Measurements from ENCODE around the gene SRRM2.

The SRRM2 gene

GRCh38 chr16:2777903-2778629 lies 25.6 kb downstream of the SRRM2 start:
- Histone ChIP-seq H2BK5ac (ENCODE audit: low read length) (peak overlapping the region; percentile 98), H4K8ac (ENCODE audit: low read depth, low read length) (peak overlapping the region; percentile 97), H3K9me3 (replicated peaks in 1 of 2; ENCODE audit: control insufficient read depth in 2 of 2, insufficient read depth in 1 of 2, low read depth in 1 of 2, low read length in 2 of 2) (no peaks in the 10 kb centered on the region), H2AK5ac (ENCODE audit: low read depth, low read length) (peak overlapping the region; percentile 99), H3K18ac (ENCODE audit: low read length) (peak overlapping the region; percentile 100), H2BK120ac (ENCODE audit: low read depth, low read length) (peak overlapping the region; percentile 95), H3K36me3 (replicated peaks in 1 of 2; ENCODE audit: control insufficient read depth in 2 of 2, insufficient read depth in 2 of 2, low read length in 2 of 2) (peaks cover 19 to 36% of the 10 kb centered on the region in 2 donors), H3K4me1 (ENCODE audit: control insufficient read depth in 2 of 2, insufficient read depth in 1 of 2, low read depth in 1 of 2, low read length in 2 of 2) (peaks cover 8 to 11% of the 10 kb centered on the region in 2 donors), H3K4me2 (ENCODE audit: insufficient read depth, low read length, poor library complexity, severe bottlenecking) (peak overlapping the region; percentile 82), H3K27ac (replicated peaks; ENCODE audit: low read length) (peak overlapping the region; percentile 95), H4K91ac (ENCODE audit: low read depth, low read length, poor library complexity) (peak overlapping the region; percentile 100), H2AFZ (ENCODE audit: low read length) (peak overlapping the region; percentile 94), H2BK12ac (ENCODE audit: low read length) (no peak overlapping the region), H3K27me3 (ENCODE audit: control insufficient read depth in 3 of 3, insufficient read depth in 3 of 3, low read depth in 1 of 3, low read length in 3 of 3) (no peaks in the 10 kb centered on the region), H3K23ac (ENCODE audit: low read depth, low read length, poor library complexity) (peak overlapping the region; percentile 99), H3K79me1 (ENCODE audit: low read depth, low read length) (peaks cover 15% of the 10 kb centered on the region), H3K14ac (ENCODE audit: low read length) (peak overlapping the region; percentile 100), H3K9ac (ENCODE audit: low read depth, low read length, poor library complexity) (peak overlapping the region; percentile 100), H2BK15ac (ENCODE audit: low read length) (no peak overlapping the region), H3K4me3 (ENCODE audit: low read length in 2 of 2) (peak overlapping the region; percentile 79 to 93), H3K4ac (ENCODE audit: low read length) (peak overlapping the region; percentile 100)
- WGBS, 2 donors (ENCODE audit: extremely low coverage in 2 of 2, insufficient read length in 2 of 2, insufficient replicate concordance in 1 of 2): no CpG with 5 or more reads among the region's 27 CpGs
- DNase-seq (ENCODE audit: low spot score): no peak

GRCh38 chr16:2778630-2778958 lies 26.2 kb downstream of the SRRM2 start:
- Histone ChIP-seq H3K18ac (ENCODE audit: low read length) (no peak overlapping the region), H3K23ac (ENCODE audit: low read depth, low read length, poor library complexity) (peak overlapping the region; percentile 32), H2AK5ac (ENCODE audit: low read depth, low read length) (peak overlapping the region; percentile 82), H3K9ac (ENCODE audit: low read depth, low read length, poor library complexity) (no peak overlapping the region), H3K4me3 (ENCODE audit: low read length in 2 of 2) (peak overlapping the region in 1 of 2 donors; percentile 79), H2BK120ac (ENCODE audit: low read depth, low read length) (no peak overlapping the region), H4K91ac (ENCODE audit: low read depth, low read length, poor library complexity) (no peak overlapping the region), H2BK5ac (ENCODE audit: low read length) (no peak overlapping the region), H3K27me3 (ENCODE audit: control insufficient read depth in 3 of 3, insufficient read depth in 3 of 3, low read depth in 1 of 3, low read length in 3 of 3) (peaks cover 0 to 2% (median 0%) of the 10 kb centered on the region in 3 experiments), H2AFZ (ENCODE audit: low read length) (no peak overlapping the region), H3K4me1 (ENCODE audit: control insufficient read depth in 2 of 2, insufficient read depth in 1 of 2, low read depth in 1 of 2, low read length in 2 of 2) (peaks cover 8 to 11% of the 10 kb centered on the region in 2 donors), H3K27ac (replicated peaks; ENCODE audit: low read length) (no peak overlapping the region), H3K14ac (ENCODE audit: low read length) (no peak overlapping the region), H3K36me3 (replicated peaks in 1 of 2; ENCODE audit: control insufficient read depth in 2 of 2, insufficient read depth in 2 of 2, low read length in 2 of 2) (peaks cover 15 to 31% of the 10 kb centered on the region in 2 donors), H4K8ac (ENCODE audit: low read depth, low read length) (peak overlapping the region; percentile 4), H3K9me3 (replicated peaks in 1 of 2; ENCODE audit: control insufficient read depth in 2 of 2, insufficient read depth in 1 of 2, low read depth in 1 of 2, low read length in 2 of 2) (no peaks in the 10 kb centered on the region), H3K79me1 (ENCODE audit: low read depth, low read length) (peaks cover 15% of the 10 kb centered on the region), H3K4ac (ENCODE audit: low read length) (no peak overlapping the region), H2BK15ac (ENCODE audit: low read length) (no peak overlapping the region), H2BK12ac (ENCODE audit: low read length) (no peak overlapping the region), H3K4me2 (ENCODE audit: insufficient read depth, low read length, poor library complexity, severe bottlenecking) (no peak overlapping the region)
- WGBS, 2 donors (ENCODE audit: extremely low coverage in 2 of 2, insufficient read length in 2 of 2, insufficient replicate concordance in 1 of 2): no CpG with 5 or more reads among the region's 12 CpGs
- no peak for DNase-seq (ENCODE audit: low spot score)

DNA sequence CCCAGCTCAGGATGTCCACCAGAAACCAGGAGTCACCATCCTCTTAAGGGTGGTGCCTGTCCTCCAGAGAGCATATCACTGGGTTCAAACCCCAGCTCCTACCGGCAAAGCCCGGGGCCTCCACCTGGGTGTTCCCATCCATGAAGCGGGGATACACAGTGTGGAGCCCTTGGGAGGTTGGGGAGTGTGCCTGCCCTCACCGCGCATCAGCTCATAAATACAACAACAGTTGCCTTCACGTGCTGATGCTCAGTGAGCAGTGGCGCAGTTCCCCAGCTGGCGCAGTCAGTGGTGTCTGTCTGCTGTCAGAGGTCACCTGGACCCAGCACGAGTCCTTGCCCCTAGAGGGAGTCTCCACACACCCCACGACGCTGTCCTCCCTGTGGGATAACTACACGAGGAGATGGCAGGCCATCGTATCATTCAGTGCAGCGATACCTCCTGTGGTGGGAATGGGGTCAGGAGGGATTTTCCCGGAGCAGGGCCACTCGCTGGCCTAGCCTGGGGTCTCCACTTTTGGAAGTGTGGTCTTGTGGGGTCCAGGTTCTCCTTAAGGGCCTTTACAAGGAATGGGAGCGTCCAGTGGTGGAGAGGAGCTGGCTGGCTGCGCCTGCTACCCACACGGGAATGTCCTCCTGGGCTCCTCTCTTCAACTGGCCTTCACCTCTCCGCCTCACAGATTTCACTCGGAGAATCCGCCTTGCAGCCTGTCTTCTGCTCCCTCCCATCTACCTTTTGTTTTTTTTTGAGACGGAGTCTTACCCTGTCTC lies 26.9 kb downstream of the SRRM2 start:
- Histone ChIP-seq H3K79me1 (ENCODE audit: low read depth, low read length) (peaks cover 13% of the 10 kb centered on the region), H2BK120ac (ENCODE audit: low read depth, low read length) (no peak overlapping the region), H3K23ac (ENCODE audit: low read depth, low read length, poor library complexity) (peak overlapping the region; percentile 68), H3K4me1 (ENCODE audit: control insufficient read depth in 2 of 2, insufficient read depth in 1 of 2, low read depth in 1 of 2, low read length in 2 of 2) (peaks cover 8 to 11% of the 10 kb centered on the region in 2 donors), H2AK5ac (ENCODE audit: low read depth, low read length) (peak overlapping the region; percentile 82), H3K36me3 (replicated peaks in 1 of 2; ENCODE audit: control insufficient read depth in 2 of 2, insufficient read depth in 2 of 2, low read length in 2 of 2) (peaks cover 9 to 24% of the 10 kb centered on the region in 2 donors), H3K4me2 (ENCODE audit: insufficient read depth, low read length, poor library complexity, severe bottlenecking) (no peak overlapping the region), H4K8ac (ENCODE audit: low read depth, low read length) (no peak overlapping the region), H2BK5ac (ENCODE audit: low read length) (no peak overlapping the region), H3K9ac (ENCODE audit: low read depth, low read length, poor library complexity) (no peak overlapping the region), H3K27ac (replicated peaks; ENCODE audit: low read length) (no peak overlapping the region), H4K91ac (ENCODE audit: low read depth, low read length, poor library complexity) (no peak overlapping the region), H2BK15ac (ENCODE audit: low read length) (no peak overlapping the region), H3K4me3 (ENCODE audit: low read length in 2 of 2) (peak overlapping the region; percentile 4 to 79), H3K4ac (ENCODE audit: low read length) (no peak overlapping the region), H3K9me3 (replicated peaks in 1 of 2; ENCODE audit: control insufficient read depth in 2 of 2, insufficient read depth in 1 of 2, low read depth in 1 of 2, low read length in 2 of 2) (no peaks in the 10 kb centered on the region), H3K18ac (ENCODE audit: low read length) (no peak overlapping the region), H3K27me3 (ENCODE audit: control insufficient read depth in 3 of 3, insufficient read depth in 3 of 3, low read depth in 1 of 3, low read length in 3 of 3) (peaks cover 0 to 8% (median 0%) of the 10 kb centered on the region in 3 experiments), H2AFZ (ENCODE audit: low read length) (no peak overlapping the region), H2BK12ac (ENCODE audit: low read length) (no peak overlapping the region), H3K14ac (ENCODE audit: low read length) (no peak overlapping the region)
- no peak for DNase-seq (ENCODE audit: low spot score)
- no CpG with 5 or more reads among the region's 23 CpGs for WGBS, 2 donors (ENCODE audit: extremely low coverage in 2 of 2, insufficient read length in 2 of 2, insufficient replicate concordance in 1 of 2)
